A549 treated with RU486 at 1 μM for 4 hours (cell line): Measurements from ENCODE around the gene LTBR. TPM values are rescaled to one million over a fixed set of nuclear protein-coding genes. Genes with fewer than 3 reads are reported as not detected.

Experiments used
- total RNA-seq: library from RNA; stranded (reverse); fragments of 200-300 nt; extraction: Qiagen RNA extraction; gene quantifications from 5 replicates; pipeline ENCODE4 v1.2.3, GENCODE V29; 2022; ENCODE audit warnings: low read depth

LTBR gene
- total RNA-seq: 154 to 212 TPM (median 188 TPM) in 5 replicates

DNA sequence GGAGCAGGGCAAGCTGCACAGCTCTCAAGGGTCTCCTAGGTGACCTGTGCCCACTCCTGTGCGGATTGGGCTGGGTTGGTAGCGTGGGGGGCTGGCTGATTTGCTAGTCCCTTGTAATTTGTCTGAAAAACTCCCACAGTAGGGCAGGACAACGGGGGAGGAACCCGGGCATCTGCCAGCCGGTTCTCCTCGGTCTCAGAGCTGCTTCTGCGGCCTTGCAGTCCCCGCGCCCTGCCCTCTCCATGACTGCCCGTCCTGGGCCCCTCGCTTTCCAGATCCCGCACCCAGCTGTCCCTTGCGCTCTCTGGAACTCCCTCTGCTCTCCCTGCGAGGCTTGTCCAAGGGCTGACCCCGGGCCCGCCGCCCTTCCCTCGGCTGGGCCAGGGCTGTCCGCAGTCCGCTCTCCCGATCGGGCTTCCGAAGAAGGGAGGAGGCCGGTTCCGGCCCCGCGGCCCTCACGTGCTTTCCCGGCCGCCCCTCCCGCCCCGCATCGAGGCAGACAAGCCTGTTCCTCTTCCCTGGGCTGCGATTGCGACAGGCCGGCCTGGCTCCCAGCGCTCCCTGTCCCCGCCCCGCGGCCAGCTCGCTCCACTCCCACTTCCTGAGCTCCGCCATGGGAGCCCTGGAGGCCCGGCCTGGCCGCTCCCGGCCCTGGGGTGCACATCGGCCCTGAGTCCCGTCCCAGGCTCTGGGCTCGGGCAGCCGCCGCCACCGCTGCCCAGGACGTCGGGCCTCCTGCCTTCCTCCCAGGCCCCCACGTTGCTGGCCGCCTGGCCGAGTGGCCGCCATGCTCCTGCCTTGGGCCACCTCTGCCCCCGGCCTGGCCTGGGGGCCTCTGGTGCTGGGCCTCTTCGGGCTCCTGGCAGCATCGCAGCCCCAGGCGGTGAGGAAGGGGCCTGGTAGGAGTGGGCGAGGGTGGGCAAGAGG, at the start of gene LTBR:
LTBR (plus strand) TSS at position 591 of the 927 bp plus-strand sequence; CDS start at position 788, 197 bp downstream.

DNA sequence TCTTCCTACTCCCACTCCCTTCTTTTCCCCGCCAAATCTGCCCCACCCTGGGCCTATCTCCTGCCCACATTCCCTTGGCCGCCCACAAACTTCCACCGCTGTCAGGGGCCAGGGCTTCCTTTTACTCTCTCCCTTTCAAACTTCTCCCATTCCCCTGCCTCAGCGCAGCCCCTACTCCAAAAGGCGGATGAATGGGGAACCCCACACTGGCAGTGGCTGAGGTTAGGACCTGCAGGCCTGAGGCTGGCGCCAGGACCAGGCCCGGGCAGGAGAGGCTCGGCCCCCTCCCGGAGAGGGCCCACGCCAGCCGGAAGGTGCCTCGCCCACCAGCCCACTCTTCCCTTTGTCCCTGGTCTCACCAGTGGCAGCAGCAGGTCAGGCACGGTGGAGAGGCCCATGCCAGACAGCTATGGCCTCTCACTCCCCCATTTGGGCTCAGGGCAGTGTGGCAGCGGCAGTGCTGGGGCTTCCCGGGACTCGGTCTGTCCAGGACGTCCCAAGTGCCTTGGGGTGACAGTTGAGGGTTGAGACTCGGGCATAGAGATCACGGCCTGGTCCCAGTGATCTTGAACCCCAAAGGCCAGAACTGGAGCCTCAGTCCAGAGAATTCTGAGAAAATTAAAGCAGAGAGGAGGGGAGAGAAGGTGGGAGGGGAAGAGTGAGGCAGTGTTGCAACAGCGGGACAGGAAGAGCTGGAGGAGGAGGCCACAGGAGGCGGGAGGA, 42.4 kb upstream of the LTBR start, which contains the start of gene TNFRSF1A:
TNFRSF1A (minus strand) TSS at position 660 of the 723 bp plus-strand sequence; CDS start at position 398, 262 bp downstream.

DNA sequence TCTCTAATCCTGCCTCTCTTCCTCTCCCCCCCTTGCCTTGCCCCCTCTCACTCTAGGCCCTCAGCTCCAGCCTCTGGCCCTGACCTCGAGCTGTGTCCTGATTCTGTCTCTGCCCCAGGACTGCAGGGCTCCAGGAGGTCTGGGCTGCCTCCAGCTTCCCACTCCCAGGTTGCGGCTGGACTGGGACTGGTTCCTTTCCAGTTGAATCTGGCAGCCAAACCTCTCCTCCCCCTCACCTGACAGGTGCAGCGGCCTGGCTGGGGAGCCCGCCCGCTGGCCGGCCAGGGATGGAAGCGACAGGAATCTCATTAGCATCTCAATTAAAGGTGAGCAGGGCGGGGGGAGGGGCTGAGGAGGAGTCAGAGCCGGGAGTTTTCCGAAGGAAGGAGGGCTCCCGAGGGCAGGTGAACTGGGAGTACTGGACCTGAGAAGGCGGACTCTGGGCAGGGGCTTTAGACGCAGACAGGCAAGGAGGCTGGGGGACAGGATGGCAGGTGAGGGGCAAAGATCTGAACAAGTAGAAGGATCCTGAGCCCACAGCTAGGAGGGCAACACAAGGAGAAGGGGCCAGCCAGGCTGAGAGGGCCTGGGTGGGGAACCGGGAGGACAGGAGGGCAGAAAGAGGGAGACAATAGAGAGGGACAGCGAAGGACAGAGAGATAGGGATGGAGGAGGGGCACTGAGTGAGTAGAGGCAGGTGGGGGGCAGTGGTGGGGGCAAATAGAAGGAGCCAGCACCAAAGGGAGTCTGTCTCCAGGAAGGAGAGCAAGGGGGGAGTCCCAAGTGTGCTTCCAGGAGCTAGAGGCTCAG, 8.5 kb upstream of the LTBR start, which contains the start of gene SCNN1A:
SCNN1A (minus strand) TSS at position 295 of the 810 bp plus-strand sequence. CDS start 780 bp downstream, outside the sequence.

Other genes with a start within 250 kb of the LTBR start
- gene CD9, start 183.8 kb upstream of the LTBR start, total RNA-seq: 212 to 269 TPM (median 254 TPM) in 5 replicates
- gene PLEKHG6, start 73.5 kb upstream of the LTBR start, total RNA-seq: 0.18 to 0.53 TPM (median 0.30 TPM) in 5 replicates
- gene TNFRSF1A, start 42.1 kb upstream of the LTBR start, total RNA-seq: 337 to 562 TPM (median 507 TPM) in 5 replicates
- 6.5 to 9.4 TPM (median 6.9 TPM) in 5 replicates for gene SCNN1A, start 8.6 kb upstream of the LTBR start, total RNA-seq
- gene CD27, start 60.8 kb downstream of the LTBR start, total RNA-seq: not detected in 5 replicates
- gene TAPBPL, start 67.9 kb downstream of the LTBR start, total RNA-seq: 2.2 to 5.2 TPM (median 3.7 TPM) in 5 replicates
- 8.7 to 13.8 TPM (median 12.4 TPM) in 5 replicates for gene VAMP1, start 86.5 kb downstream of the LTBR start, total RNA-seq
- gene MRPL51, start 109.1 kb downstream of the LTBR start, total RNA-seq: 292 to 379 TPM (median 297 TPM) in 5 replicates
- gene NCAPD2, start 109.9 kb downstream of the LTBR start, total RNA-seq: 60.4 to 70.5 TPM (median 66.4 TPM) in 5 replicates
- 6,637 to 8,953 TPM (median 8,845 TPM) in 5 replicates for gene GAPDH, start 150.4 kb downstream of the LTBR start, total RNA-seq
- gene IFFO1, start 171.9 kb downstream of the LTBR start, total RNA-seq: 2.0 to 3.2 TPM (median 2.2 TPM) in 5 replicates
- 104 to 116 TPM (median 106 TPM) in 5 replicates for gene NOP2, start 184.1 kb downstream of the LTBR start, total RNA-seq
- 63.6 to 81.6 TPM (median 70.1 TPM) in 5 replicates for gene CHD4, start 223.2 kb downstream of the LTBR start, total RNA-seq